Left lung (tissue), 10 donors: ENCODE data around the gene NUDCD3. TPM values are rescaled to one million over a fixed set of nuclear protein-coding genes. Genes with fewer than 3 reads are reported as not detected.

ENCODE experiments used
- ATAC-seq: fragments of 200-7000 bp; cut with Tn5 transposase; one replicate; pipeline ENCODE4 v1.9.1; 2020; ENCODE audit warnings: moderate library complexity
- DNase-seq, 4 donors: peaks; one replicate each; pipeline ENCODE4 v3.0.0-alpha.2; 2013 to 2020
- H3K27ac ChIP-seq, 2 donors: fragments of 200-600 bp; sonication (generic) in 1 of 2; one replicate each; pipeline versions ENCODE4 v1.5.0 to v1.8.0; 2020 to 2021
- H3K27me3 ChIP-seq, 2 donors: fragments of 200-600 bp; sonication (generic) in 1 of 2; one replicate each; pipeline versions ENCODE4 v1.5.0 to v1.8.0; 2020 to 2021
- H3K36me3 ChIP-seq, 2 donors: fragments of 200-600 bp; sonication (generic) in 1 of 2; one replicate each; pipeline versions ENCODE4 v1.5.0 to v1.8.0; 2020 to 2021
- H3K4me1 ChIP-seq, 2 donors: fragments of 200-600 bp; one replicate each; pipeline ENCODE4 v1.8.0; 2021
- H3K4me3 ChIP-seq, 2 donors: fragments of 200-600 bp; sonication (generic) in 1 of 2; one replicate each; pipeline versions ENCODE4 v1.5.0 to v1.8.0; 2020 to 2021; ENCODE audit warnings: mild to moderate bottlenecking in 1 of 2
- H3K9me3 ChIP-seq, 2 donors: fragments of 200-600 bp; sonication (generic) in 1 of 2; one replicate each; pipeline versions ENCODE4 v1.5.0 to v1.8.0; 2020 to 2021
- intact Hi-C, 2 donors: fragments of 100-400 bp; cut with DNase I; formaldehyde crosslinking; loops; one replicate each; pipeline versions ENCODE4 v1.11.2 to v1.14.2; 2022
- polyA plus RNA-seq, 6 donors: library from polyadenylated mRNA; unstranded; fragments of 120-200 nt; gene quantifications; one replicate each; pipeline ENCODE4 v1.2.1, GENCODE V29; 2013; ENCODE audit not compliant: insufficient read length in 6 of 6
- total RNA-seq, 2 donors: library from RNA; stranded (reverse); fragmentation: NEBNext Ultra II Directional; extraction: Animal tissue kit (Norgen Biotek cat#: 25700); gene quantifications; one replicate each; pipeline ENCODE4 v1.2.1, GENCODE V29; 2021
- TF ChIP-seq, protein P1 (sequence below), 2 donors: fragments of 200-600 bp; sonication (generic) in 1 of 2; IDR thresholded peaks; one replicate each; pipeline versions ENCODE4 v1.5.0 to v1.8.0; 2021; ENCODE audit warnings: antibody characterized with exemption in 2 of 2
- donor health status: DM: no; HTN: yes; CAD: no.
- donor health status: DM: no; HTN: no; CAD: no.

Gene NUDCD3
- total and polyA plus RNA-seq, 8 donors, result 88.6 to 101 (median 90.7) TPM

DNA sequence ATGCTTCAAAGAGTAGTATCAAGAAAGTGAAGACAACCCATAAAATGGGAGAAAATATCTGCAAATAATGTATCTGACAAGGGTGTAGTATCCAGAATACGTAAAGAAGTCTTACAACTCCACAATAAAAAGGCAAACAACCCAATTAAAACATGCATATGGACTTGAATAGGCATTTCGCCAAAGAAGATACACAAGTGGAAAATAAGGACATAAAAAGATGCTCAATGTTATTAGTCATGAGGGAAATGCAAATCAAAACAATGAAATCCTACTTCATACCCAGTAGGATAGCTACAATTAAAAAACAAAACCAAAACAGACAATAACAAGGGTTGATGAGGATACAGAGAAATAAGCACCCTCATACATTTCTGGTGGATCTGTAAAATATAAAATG lies 79.2 kb downstream of the NUDCD3 start:
- H3K27me3 ChIP-seq, result no peaks in the 10 kb centered on the region
- no peak for DNase-seq
- TF ChIP-seq, protein P1, sequence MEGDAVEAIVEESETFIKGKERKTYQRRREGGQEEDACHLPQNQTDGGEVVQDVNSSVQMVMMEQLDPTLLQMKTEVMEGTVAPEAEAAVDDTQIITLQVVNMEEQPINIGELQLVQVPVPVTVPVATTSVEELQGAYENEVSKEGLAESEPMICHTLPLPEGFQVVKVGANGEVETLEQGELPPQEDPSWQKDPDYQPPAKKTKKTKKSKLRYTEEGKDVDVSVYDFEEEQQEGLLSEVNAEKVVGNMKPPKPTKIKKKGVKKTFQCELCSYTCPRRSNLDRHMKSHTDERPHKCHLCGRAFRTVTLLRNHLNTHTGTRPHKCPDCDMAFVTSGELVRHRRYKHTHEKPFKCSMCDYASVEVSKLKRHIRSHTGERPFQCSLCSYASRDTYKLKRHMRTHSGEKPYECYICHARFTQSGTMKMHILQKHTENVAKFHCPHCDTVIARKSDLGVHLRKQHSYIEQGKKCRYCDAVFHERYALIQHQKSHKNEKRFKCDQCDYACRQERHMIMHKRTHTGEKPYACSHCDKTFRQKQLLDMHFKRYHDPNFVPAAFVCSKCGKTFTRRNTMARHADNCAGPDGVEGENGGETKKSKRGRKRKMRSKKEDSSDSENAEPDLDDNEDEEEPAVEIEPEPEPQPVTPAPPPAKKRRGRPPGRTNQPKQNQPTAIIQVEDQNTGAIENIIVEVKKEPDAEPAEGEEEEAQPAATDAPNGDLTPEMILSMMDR (IDR thresholded peaks at IDR 0.05), result no peak
- intact Hi-C loops, result no loop called here
- H3K27ac ChIP-seq, result no peak overlapping the region
- ATAC-seq, result no peak
- peaks cover 0 to 33% of the 10 kb centered on the region in 2 donors for H3K36me3 ChIP-seq
- H3K4me3 ChIP-seq, result no peak overlapping the region
- H3K4me1 ChIP-seq, result no peaks in the 10 kb centered on the region
- peaks cover 0 to 10% of the 10 kb centered on the region in 2 donors for H3K9me3 ChIP-seq

DNA sequence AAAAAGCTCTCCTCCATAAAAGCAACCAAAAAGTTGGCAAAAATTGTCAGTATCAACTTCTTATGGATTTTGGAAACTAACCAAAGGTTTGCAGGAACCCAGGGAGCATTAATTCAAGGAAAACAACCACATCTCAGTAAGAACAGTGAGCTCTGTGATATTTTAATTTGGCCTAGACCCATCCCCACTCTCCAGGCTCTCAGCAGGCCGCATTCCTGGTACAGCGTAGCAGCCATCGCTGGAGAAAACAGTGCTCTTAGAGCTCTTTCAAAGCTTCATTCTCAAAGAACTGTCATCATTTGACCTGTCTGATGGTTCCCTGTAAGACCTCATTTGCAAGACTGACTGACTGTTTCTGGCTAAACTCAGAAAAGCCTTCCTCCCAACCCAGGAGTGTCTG lies 81.9 kb downstream of the NUDCD3 start:
- Histone ChIP-seq H3K4me1 (no peaks in the 10 kb centered on the region), H3K36me3 (peaks cover 0 to 56% of the 10 kb centered on the region in 2 donors), H3K9me3 (peaks cover 0 to 10% of the 10 kb centered on the region in 2 donors), H3K27ac (no peak overlapping the region), H3K4me3 (no peak overlapping the region), H3K27me3 (no peaks in the 10 kb centered on the region)
- DNase-seq (no peak), ATAC-seq (no peak)
- intact Hi-C loops, result no loop called here
- TF ChIP-seq, protein P1 (IDR thresholded peaks at IDR 0.05), result no peak

DNA sequence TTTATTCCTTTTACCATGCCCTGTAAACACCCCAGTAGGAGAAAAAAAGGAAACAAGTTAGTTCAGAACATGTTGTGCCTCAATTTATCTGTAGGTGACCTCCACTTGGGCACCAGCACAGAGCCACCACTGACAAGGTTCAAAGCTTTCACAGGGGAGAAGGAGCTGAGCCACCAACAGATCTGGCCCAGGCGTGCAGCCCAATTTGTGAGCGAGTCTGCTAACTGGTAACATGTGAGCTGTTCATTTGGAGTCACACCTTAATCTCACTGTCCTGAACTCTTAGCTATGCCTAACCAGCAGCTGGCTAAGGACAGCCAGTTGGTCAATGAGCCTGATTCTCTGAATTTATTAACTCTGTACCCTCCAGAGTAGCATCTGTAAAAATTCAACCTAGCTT lies 86.7 kb downstream of the NUDCD3 start:
- TF ChIP-seq, protein P1 (IDR thresholded peaks at IDR 0.05), result no peak
- intact Hi-C loops, result no loop called here
- Histone ChIP-seq H3K36me3 (peaks cover 0 to 68% of the 10 kb centered on the region in 2 donors), H3K27me3 (no peaks in the 10 kb centered on the region), H3K4me3 (no peak overlapping the region), H3K9me3 (no peaks in the 10 kb centered on the region), H3K4me1 (no peaks in the 10 kb centered on the region), H3K27ac (no peak overlapping the region)
- DNase-seq, result peak in 1 of 4 donors; percentile 28
- ATAC-seq, result no peak

DNA sequence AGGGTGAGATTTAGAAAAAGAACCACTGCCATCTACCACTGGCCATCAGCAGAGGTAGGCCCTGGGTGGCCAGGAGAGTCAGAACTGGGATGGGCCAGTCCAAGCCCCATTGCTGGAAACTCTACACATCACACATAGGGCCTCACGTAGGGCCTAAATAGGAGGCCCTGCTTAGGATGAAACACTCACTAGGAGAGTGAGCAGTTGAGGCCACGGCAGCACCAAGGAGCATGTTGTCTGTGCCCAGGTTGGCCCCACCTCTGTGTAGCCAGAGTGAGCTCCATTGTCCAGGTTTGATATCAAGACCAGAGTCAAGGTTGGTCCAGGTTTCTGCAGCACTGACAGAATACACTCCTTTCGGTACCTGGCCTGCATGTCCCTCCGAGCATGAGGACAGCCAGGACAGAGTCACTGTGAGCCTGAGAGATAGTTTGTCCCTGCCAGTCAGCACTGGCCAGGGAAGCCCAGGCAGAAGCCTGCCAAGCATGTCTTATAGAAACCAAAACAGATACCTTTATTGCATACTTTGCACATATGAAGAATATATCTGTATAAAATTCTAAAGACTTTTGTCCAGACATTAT lies 87.2 kb downstream of the NUDCD3 start:
- H3K9me3 ChIP-seq, result no peaks in the 10 kb centered on the region
- TF ChIP-seq, protein P1 (IDR thresholded peaks at IDR 0.05), result no peak
- intact Hi-C loops, result no loop called here
- H3K27ac ChIP-seq, result no peak overlapping the region
- H3K4me3 ChIP-seq, result no peak overlapping the region
- H3K36me3 ChIP-seq, result peaks cover 0 to 72% of the 10 kb centered on the region in 2 donors
- H3K4me1 ChIP-seq, result peaks cover 0 to under 1% of the 10 kb centered on the region in 2 donors
- DNase-seq (no peak), ATAC-seq (no peak)
- no peaks in the 10 kb centered on the region for H3K27me3 ChIP-seq

DNA sequence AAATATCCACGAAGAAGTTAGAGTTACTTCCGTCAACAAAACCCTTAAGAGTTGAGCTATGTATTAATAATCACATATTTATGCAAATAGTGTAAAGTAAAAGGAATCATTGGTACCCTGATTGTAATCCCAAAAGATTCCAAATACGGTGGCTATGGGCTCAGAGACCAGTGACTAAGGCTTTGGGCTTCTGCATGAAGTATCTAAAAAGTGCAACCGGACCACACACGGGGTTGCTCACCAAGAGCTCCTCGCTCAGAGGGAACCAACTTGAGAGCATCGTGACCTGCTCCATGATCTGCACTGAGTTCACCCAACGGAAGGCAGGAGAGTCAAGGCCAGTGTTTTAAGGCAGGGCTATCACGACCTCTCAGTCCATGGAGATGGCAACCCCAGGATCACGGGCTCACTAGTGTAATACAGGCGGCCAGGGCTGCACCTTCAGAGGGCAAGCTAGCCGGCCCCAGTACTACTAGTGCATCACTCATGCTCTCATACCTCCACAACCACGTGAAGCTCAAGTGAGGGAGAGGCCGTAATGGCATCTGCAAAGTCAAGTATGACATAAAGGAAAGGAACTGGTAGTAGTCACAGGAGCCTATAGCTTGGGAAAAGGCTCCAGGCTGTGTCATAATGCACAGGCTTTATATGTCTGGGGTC lies 87.9 kb downstream of the NUDCD3 start:
- intact Hi-C loops, result no loop called here
- peak in 1 of 4 donors; percentile 23 for DNase-seq
- Histone ChIP-seq H3K4me3 (no peak overlapping the region), H3K27me3 (no peaks in the 10 kb centered on the region), H3K4me1 (peaks cover 0 to 7% of the 10 kb centered on the region in 2 donors), H3K9me3 (no peaks in the 10 kb centered on the region), H3K36me3 (peaks cover 0 to 72% of the 10 kb centered on the region in 2 donors), H3K27ac (no peak overlapping the region)
- TF ChIP-seq, protein P1 (IDR thresholded peaks at IDR 0.05), result no peak
- ATAC-seq, result no peak
